Measurements from ENCODE around the gene PRRT1. TPM values are rescaled to one million over a fixed set of nuclear protein-coding genes. Genes with fewer than 3 reads are reported as not detected.

The PRRT1 gene
- polyA plus RNA-seq, 1 experiment, result 0.27 TPM

DNA sequence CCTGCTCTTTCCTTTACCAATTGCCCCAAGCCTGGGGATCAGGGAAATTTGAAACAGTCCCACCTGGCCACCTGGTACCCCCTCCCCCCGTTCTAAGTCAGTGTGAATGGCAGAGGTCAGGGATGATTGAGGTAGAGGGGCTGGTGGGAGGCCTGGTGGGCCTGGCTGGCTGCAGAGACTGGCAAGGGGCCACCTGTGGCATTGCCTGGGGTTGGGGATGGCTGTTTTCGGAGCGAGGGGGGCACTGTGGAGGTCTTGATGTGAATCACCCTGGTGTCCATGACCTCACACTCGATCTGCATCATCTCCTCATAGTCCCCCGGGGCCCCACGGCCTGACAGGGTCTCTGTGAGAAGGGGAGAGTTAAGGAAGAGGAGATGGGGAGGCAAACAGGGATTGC is 36.1 kb downstream of the PRRT1 start:
- ChIA-PET POLR2A (no interaction called here), CTCF (interaction anchor here (2.5 kb wide), 1 partner anchor 13 kb away, joined by 12 read pairs; the partner anchor contains the start of gene ATF6B)
- no peak for DNase-seq (ENCODE audit: low read depth, low spot score)
- Histone ChIP-seq H3K9me3 (ENCODE audit: control insufficient read depth, insufficient read depth, low read length) (no peaks in the 10 kb centered on the region; the same call in 1 of the 2 replicates), H3K4me3 (ENCODE audit: low read depth, low read length) (no peak overlapping the region), H3K27ac (ENCODE audit: low read depth, low read length) (no peak overlapping the region), H3K27me3 (ENCODE audit: control insufficient read depth, insufficient read depth, low read length) (no peaks in the 10 kb centered on the region)
- no peak for TF ChIP-seq CTCF (IDR thresholded peaks at IDR 0.05; ENCODE audit: low read depth, low read length)

GRCh38 chr6:32114796-32115195 is 36.9 kb downstream of the PRRT1 start:
- DNase-seq (ENCODE audit: low read depth, low spot score), result no peak
- ChIA-PET CTCF (interaction anchor here (1.0 to 2.5 kb wide), 4 partner anchors 13 to 162 kb away, joined by 3 to 12 read pairs (median 6); partner anchors contain the start of gene ATF6B), POLR2A (interaction anchor here (1.0 to 1.3 kb wide), 3 partner anchors 16 to 143 kb away, joined by 3 to 13 read pairs (median 3); partner anchors contain the start of genes DXO and FKBPL)
- H3K27ac ChIP-seq (ENCODE audit: low read depth, low read length), result peak overlapping the region; percentile 39
- TF ChIP-seq CTCF (IDR thresholded peaks at IDR 0.05; ENCODE audit: low read depth, low read length), result no peak
- H3K4me3 ChIP-seq (ENCODE audit: low read depth, low read length), result no peak overlapping the region
- peaks cover 1% of the 10 kb centered on the region for H3K27me3 ChIP-seq (ENCODE audit: control insufficient read depth, insufficient read depth, low read length)
- H3K9me3 ChIP-seq (ENCODE audit: control insufficient read depth, insufficient read depth, low read length), result no peaks in the 10 kb centered on the region; the same call in 1 of the 2 replicates

- ChIA-PET CTCF (interaction anchor here (0.6 to 2.5 kb wide), 6 partner anchors 15 to 161 kb away, joined by 3 to 12 read pairs (median 3); partner anchors contain the start of gene ATF6B), POLR2A (interaction anchor here (1.0 to 1.3 kb wide), 3 partner anchors 17 to 142 kb away, joined by 3 to 13 read pairs (median 3); partner anchors contain the start of genes DXO and FKBPL)
- Histone ChIP-seq H3K4me3 (ENCODE audit: low read depth, low read length) (no peak overlapping the region), H3K27me3 (ENCODE audit: control insufficient read depth, insufficient read depth, low read length) (peaks cover 12% of the 10 kb centered on the region), H3K9me3 (ENCODE audit: control insufficient read depth, insufficient read depth, low read length) (no peaks in the 10 kb centered on the region; the same call in 1 of the 2 replicates), H3K27ac (ENCODE audit: low read depth, low read length) (peak overlapping the region; percentile 39)
- TF ChIP-seq CTCF (IDR thresholded peaks at IDR 0.05; ENCODE audit: low read depth, low read length), result peak; percentile 60
- peak; percentile 81 for DNase-seq (ENCODE audit: low read depth, low spot score)
Observed at GRCh38 chr6:32113386-32114352, 38.1 kb downstream of the PRRT1 start.

DNA sequence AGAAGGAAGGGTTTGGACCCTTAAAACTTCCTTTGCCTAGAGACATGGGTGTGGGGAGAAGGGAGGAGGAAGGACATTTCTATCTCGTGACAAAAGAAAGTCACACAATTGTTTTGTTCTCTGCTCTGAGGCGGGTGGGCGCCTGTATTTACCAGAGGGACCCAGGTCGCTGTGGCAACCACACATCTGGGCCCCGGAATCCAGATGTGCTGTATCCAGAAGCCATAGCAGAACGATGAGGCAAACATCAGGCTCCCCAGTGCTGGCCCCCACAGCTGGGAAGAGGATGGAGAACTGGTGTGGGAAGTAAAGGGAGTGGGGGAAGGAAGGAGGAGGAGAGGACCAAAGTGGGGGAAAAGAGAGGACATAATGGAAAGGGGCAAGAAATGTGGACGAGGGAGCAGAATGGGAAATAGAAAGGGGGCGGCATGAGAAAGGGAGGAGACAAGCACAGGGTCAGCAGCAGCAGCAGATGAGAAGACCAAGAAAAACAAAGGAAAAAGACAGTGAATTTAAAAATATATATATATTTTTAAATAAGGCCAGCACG is 39.2 kb downstream of the PRRT1 start:
- no peak for DNase-seq (ENCODE audit: low read depth, low spot score)
- POLR2A ChIA-PET, result no interaction called here
- no peak for TF ChIP-seq CTCF (IDR thresholded peaks at IDR 0.05; ENCODE audit: low read depth, low read length)
- Histone ChIP-seq H3K9me3 (ENCODE audit: control insufficient read depth, insufficient read depth, low read length) (no peaks in the 10 kb centered on the region; the same call in 1 of the 2 replicates), H3K4me3 (ENCODE audit: low read depth, low read length) (no peak overlapping the region), H3K27me3 (ENCODE audit: control insufficient read depth, insufficient read depth, low read length) (peaks cover 21% of the 10 kb centered on the region), H3K27ac (ENCODE audit: low read depth, low read length) (no peak overlapping the region)
- CTCF ChIA-PET, result interaction anchor here (0.5 kb wide), 1 partner anchor 9 kb away, joined by 3 read pairs; no protein-coding TSS in a partner anchor

Measured in AG04450 (cell line).